Osteoblast (primary cell): Measurements from ENCODE around the gene NSD2. TPM values are rescaled to one million over a fixed set of nuclear protein-coding genes. Genes with fewer than 3 reads are reported as not detected.

Experiments
- DNase-seq: peaks from one replicate; pipeline ENCODE4 v3.0.0; 2011; ENCODE audit warnings: low spot score, mixed read lengths; ENCODE audit not compliant: insufficient read length; ENCODE audit errors: missing footprints
- H2AFZ ChIP-seq: 2 replicates; pipeline ENCODE4 v1.6.0; 2011; ENCODE audit warnings: mild to moderate bottlenecking, low read length
- H3K27ac ChIP-seq: 2 replicates; pipeline ENCODE4 v1.5.1; 2011; ENCODE audit warnings: mild to moderate bottlenecking, low read depth, low read length, moderate library complexity
- H3K27me3 ChIP-seq: 2 replicates; pipeline ENCODE4 v1.6.0; 2012; ENCODE audit warnings: mild to moderate bottlenecking, control low read depth, inconsistent platforms, low read length, moderate library complexity; ENCODE audit not compliant: insufficient read depth
- H3K36me3 ChIP-seq: 2 replicates; pipeline ENCODE4 v1.5.1; 2011; ENCODE audit warnings: mild to moderate bottlenecking, low read length, control low read depth, moderate library complexity; ENCODE audit not compliant: insufficient read depth
- H3K4me1 ChIP-seq: 2 replicates; pipeline ENCODE4 v1.5.1; 2011; ENCODE audit warnings: mild to moderate bottlenecking, low read length, control low read depth, moderate library complexity; ENCODE audit not compliant: insufficient read depth
- H3K4me2 ChIP-seq: 2 replicates; pipeline ENCODE4 v1.6.0; 2011; ENCODE audit warnings: mild to moderate bottlenecking, low read length; ENCODE audit not compliant: insufficient read depth
- H3K4me3 ChIP-seq: fragments of 200-600 bp; sonication (generic); 3 replicates; pipeline ENCODE4 v1.5.1; 2012; ENCODE audit warnings: mild to moderate bottlenecking, low read length, inconsistent platforms; ENCODE audit not compliant: insufficient read depth
- H3K79me2 ChIP-seq: 2 replicates; pipeline ENCODE4 v1.6.0; 2012; ENCODE audit warnings: mild to moderate bottlenecking, low read length, control low read depth, inconsistent platforms; ENCODE audit not compliant: insufficient read depth
- H3K9me3 ChIP-seq: 2 replicates; pipeline ENCODE4 v1.5.1; 2011; ENCODE audit warnings: low read depth, low read length, control low read depth
- H4K20me1 ChIP-seq: 2 replicates; pipeline ENCODE4 v1.6.0; 2012; ENCODE audit warnings: mild to moderate bottlenecking, low read length, control low read depth; ENCODE audit not compliant: insufficient read depth
- CTCF ChIP-seq: IDR thresholded peaks from 2 replicates; pipeline ENCODE4 v1.5.1; 2011; ENCODE audit warnings: mild to moderate bottlenecking, low read depth, low read length, moderate library complexity; ENCODE audit errors: extremely low read depth
- total RNA-seq: library from RNA; depleted of rRNA; stranded (reverse); fragments of >200 nt; gene quantifications from 2 replicates; pipeline ENCODE4 v1.2.3, GENCODE V29; 2012

Gene NSD2
- total RNA-seq, 1 donor, result 58.6 TPM

- Histone ChIP-seq H3K27me3 (no peaks in the 10 kb centered on the region), H3K27ac (no peak overlapping the region), H2AFZ (no peak overlapping the region), H3K4me1 (no peaks in the 10 kb centered on the region), H3K36me3 (peaks cover 51% of the 10 kb centered on the region), H3K4me3 (no peak overlapping the region), H3K79me2 (no peaks in the 10 kb centered on the region), H3K4me2 (no peak overlapping the region), H4K20me1 (peaks cover 9% of the 10 kb centered on the region), H3K9me3 (no peaks in the 10 kb centered on the region)
- TF ChIP-seq CTCF, result no peak
- peak; percentile 64 for DNase-seq
Observed at GRCh38 chr4:1983846-1984405, 112.7 kb downstream of the NSD2 start.

- Histone ChIP-seq H2AFZ (no peak overlapping the region), H3K4me1 (no peaks in the 10 kb centered on the region), H3K79me2 (no peaks in the 10 kb centered on the region), H3K4me2 (no peak overlapping the region), H3K4me3 (no peak overlapping the region), H3K27ac (no peak overlapping the region), H3K36me3 (peaks cover 45% of the 10 kb centered on the region), H4K20me1 (peaks cover 9% of the 10 kb centered on the region), H3K9me3 (no peaks in the 10 kb centered on the region), H3K27me3 (no peaks in the 10 kb centered on the region)
- DNase-seq, result peak; percentile 55
- no peak for TF ChIP-seq CTCF
Observed at GRCh38 chr4:1984406-1985191, 113.4 kb downstream of the NSD2 start.

DNA sequence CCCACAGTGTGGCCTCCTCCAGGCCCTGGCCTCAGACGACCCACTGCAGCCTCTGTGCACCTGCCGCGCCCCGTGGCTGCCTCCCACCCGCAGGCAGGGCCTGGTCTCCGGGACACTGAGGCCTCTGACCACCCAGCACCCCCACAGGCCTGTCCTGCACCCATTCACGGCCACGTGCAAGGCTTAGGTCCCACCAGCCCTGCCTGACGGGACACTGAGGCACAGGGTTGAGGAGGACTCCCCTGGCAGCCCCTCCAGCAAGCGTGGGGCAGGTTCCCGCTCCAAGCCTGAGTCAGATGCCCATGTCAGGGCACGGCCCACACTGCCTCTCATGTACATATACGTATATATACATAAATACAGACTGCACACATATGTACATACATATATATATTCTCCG is 114.1 kb downstream of the NSD2 start:
- H2AFZ ChIP-seq, result no peak overlapping the region
- H3K4me1 ChIP-seq, result no peaks in the 10 kb centered on the region
- no peaks in the 10 kb centered on the region for H3K79me2 ChIP-seq
- peaks cover 9% of the 10 kb centered on the region for H4K20me1 ChIP-seq
- TF ChIP-seq CTCF, result no peak
- H3K27me3 ChIP-seq, result no peaks in the 10 kb centered on the region
- H3K4me2 ChIP-seq, result no peak overlapping the region
- DNase-seq, result no peak
- H3K4me3 ChIP-seq, result no peak overlapping the region
- no peak overlapping the region for H3K27ac ChIP-seq
- no peaks in the 10 kb centered on the region for H3K9me3 ChIP-seq
- H3K36me3 ChIP-seq, result peaks cover 38% of the 10 kb centered on the region

- Histone ChIP-seq H3K27ac (no peak overlapping the region), H3K9me3 (no peaks in the 10 kb centered on the region), H2AFZ (no peak overlapping the region), H3K4me3 (no peak overlapping the region), H3K4me1 (no peaks in the 10 kb centered on the region), H3K27me3 (no peaks in the 10 kb centered on the region), H4K20me1 (peaks cover 9% of the 10 kb centered on the region), H3K79me2 (peaks cover under 1% of the 10 kb centered on the region), H3K36me3 (peaks cover 33% of the 10 kb centered on the region), H3K4me2 (no peak overlapping the region)
- DNase-seq, result peak; percentile 82
- no peak for TF ChIP-seq CTCF
Observed at GRCh38 chr4:1985780-1986577, 114.8 kb downstream of the NSD2 start.
